ENCODE data around the gene C11orf24. TPM values are rescaled to one million over a fixed set of nuclear protein-coding genes. Genes with fewer than 3 reads are reported as not detected.

C11orf24 gene
- total and polyA plus RNA-seq, 3 experiments from 2014 or later = 15.7 to 49.8 (median 46.9) TPM

DNA sequence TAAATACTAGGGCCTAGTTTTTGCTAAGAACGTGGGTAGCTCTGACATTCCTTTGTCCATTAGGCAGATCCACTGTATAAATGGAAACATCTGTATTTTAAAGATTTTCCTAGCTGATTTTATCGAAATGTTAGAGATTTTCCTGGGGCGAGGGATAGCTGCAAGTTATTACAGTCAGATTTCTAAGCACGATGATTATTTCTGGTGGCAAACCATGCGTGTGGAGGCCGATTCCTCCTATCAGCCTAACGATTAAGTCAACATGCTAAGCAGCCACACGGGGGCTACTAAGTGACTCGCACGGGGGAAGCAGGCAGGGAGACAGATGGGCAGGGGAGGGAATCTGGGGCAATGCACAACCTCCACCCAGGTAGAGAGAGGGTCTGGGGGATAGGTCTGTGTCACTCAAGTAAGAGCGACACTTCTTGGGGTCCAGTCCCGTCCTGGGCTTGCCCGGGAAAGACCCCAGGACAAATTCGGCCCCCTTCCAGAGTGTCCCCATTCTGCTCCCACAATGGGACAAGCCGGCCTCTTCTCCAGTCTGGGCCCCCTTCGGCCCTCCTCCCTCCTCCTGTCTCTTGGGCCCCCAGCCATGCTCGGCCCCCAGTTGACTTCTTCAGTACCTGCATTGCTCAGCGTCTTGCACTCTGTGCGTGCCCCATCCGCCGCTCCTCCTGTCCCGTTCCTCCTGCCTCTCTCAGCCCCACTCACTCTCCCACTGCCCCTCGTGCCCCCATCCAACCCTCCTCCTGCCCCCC is 571 bp downstream of the C11orf24 start:
- H3K4me1 ChIP-seq (ENCODE audit: insufficient read depth, low read length) = peaks cover 21% of the 10 kb centered on the region
- no peaks in the 10 kb centered on the region for H3K27me3 ChIP-seq (ENCODE audit: insufficient read depth, low read length, poor library complexity, severe bottlenecking)
- ChIA-PET POLR2A (interaction anchor here (1.2 to 1.6 kb wide), 2 partner anchors 11 to 13 kb away, joined by 4 read pairs; no protein-coding TSS in a partner anchor), CTCF (interaction anchor here (0.9 to 4.5 kb wide), 7 partner anchors 11 to 33 kb away, joined by 3 to 25 read pairs (median 5); no protein-coding TSS in a partner anchor)
- Mint-ChIP-seq H3K27ac (peak overlapping the region; percentile 89 to 99 (median 98)), H3K4me3 (peak overlapping the region; percentile 88 to 97 (median 94)), H3K9me3 (no peaks in the 10 kb centered on the region), H3K4me1 (peaks cover 28 to 39% (median 35%) of the 10 kb centered on the region in 3 donors), H3K36me3 (peaks cover 0 to 28% (median 2%) of the 10 kb centered on the region in 3 donors), H3K27me3 (peaks cover 0 to 1% of the 10 kb centered on the region in 2 donors)
- peak overlapping the region; percentile 91 for H3K4me3 ChIP-seq (ENCODE audit: low read length)
- H3K9me3 ChIP-seq (ENCODE audit: low read length) = no peaks in the 10 kb centered on the region
- peak overlapping the region; percentile 93 for H3K27ac ChIP-seq (ENCODE audit: low read depth, low read length)
- DNase-seq = peak; percentile 25 to 74 (median 48)
- H3K36me3 ChIP-seq (ENCODE audit: insufficient read depth, low read length) = peaks cover 9% of the 10 kb centered on the region

DNA sequence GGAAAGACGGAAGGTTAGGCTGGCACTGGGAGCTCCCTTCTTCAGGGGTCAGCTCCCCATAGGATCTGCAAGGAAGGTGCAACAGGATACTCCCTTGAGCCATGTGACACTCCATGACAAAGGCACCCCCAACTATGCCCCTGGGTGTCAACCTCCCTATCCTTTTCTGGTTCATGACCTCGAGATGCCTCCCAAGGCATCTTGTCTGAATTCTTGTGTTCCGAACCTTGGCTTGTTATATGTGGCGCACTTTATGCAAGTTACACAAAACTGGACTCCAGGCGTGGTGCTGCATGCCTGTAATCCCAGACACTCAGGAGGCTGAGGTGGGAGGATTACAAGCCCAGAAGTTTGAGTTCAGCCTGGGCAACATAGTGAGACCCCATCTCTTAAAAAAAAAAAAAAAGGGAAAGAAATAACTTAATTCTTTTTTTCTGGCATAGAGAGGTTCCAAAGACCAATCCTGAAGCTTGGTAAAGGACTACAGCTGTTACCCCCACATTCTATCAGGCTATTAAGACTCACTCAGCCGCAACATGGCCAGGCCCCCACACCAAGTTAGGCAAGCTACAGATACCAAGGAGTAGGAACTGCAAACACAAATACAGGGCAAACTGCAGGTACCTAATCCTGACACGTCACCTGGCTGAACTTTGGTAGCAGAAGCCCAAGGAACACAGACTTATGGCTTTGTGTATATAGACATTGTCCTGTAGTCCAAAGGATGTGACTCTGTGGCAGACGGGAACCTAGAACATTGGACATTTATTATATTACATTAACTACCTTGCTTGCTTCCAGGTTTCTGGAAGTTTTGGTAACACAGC is 1.4 kb downstream of the C11orf24 start:
- H3K27me3 Mint-ChIP-seq = peaks cover 0 to 1% of the 10 kb centered on the region in 2 donors
- POLR2A ChIA-PET = interaction anchor here (1.2 kb wide), 1 partner anchor 12 kb away, joined by 4 read pairs; no protein-coding TSS in a partner anchor

DNA sequence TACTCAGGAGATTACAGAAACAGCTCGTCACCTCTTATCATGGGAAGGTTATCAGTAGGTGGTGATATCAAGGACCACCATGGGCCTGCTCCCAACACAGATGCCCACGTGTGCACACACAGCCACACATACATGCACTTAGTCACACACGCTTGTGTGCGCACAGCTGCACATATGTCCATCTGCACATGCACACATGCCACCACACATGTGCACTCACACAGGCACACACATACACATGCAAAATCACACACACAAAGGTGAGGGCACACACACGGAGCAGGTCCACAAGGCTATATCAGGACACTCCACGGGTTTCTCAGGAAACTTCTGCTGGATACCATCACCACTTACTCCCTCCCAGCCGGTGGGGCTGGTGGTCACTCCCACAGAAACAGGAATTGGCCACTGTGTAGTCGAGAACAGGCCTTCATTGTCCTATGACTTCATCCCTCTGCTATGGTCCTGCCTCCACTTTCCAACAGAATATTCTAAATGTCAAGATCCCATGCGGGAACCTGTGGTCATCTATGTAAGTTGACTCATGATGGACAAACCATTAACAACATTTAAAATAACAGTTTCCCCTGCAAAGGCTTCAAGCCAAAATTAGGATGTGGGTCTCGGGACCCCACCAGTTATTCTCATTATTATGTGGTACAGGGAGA is 2.2 kb downstream of the C11orf24 start:
- Mint-ChIP-seq H3K36me3 (peaks cover 0 to 41% (median 0%) of the 10 kb centered on the region in 3 donors), H3K27ac (peak overlapping the region in 4 of 8 donors; percentile 12 to 89 (median 79)), H3K4me3 (peak overlapping the region in 3 of 7 donors; percentile 52 to 79 (median 69)), H3K27me3 (peaks cover 0 to 1% of the 10 kb centered on the region in 2 donors), H3K9me3 (no peaks in the 10 kb centered on the region), H3K4me1 (peaks cover 30 to 39% (median 35%) of the 10 kb centered on the region in 3 donors)
- ChIA-PET CTCF (interaction anchor here (1.6 kb wide), 1 partner anchor 10 kb away, joined by 5 read pairs; no protein-coding TSS in a partner anchor), POLR2A (no interaction called here)
- H3K36me3 ChIP-seq (ENCODE audit: insufficient read depth, low read length) = peaks cover 9% of the 10 kb centered on the region
- H3K4me1 ChIP-seq (ENCODE audit: insufficient read depth, low read length) = peaks cover 21% of the 10 kb centered on the region
- no peak overlapping the region for H3K4me3 ChIP-seq (ENCODE audit: low read length)
- no peaks in the 10 kb centered on the region for H3K27me3 ChIP-seq (ENCODE audit: insufficient read depth, low read length, poor library complexity, severe bottlenecking)
- H3K27ac ChIP-seq (ENCODE audit: low read depth, low read length) = no peak overlapping the region
- no peaks in the 10 kb centered on the region for H3K9me3 ChIP-seq (ENCODE audit: low read length)
- no peak for DNase-seq

More for the DNA sequence above, 1.4 kb downstream of the C11orf24 start:
- Mint-ChIP-seq H3K36me3 (peaks cover 0 to 32% (median 0%) of the 10 kb centered on the region in 3 donors), H3K27ac (peak overlapping the region in 7 of 8 donors; percentile 89 to 99 (median 98)), H3K9me3 (no peaks in the 10 kb centered on the region), H3K4me1 (peaks cover 28 to 39% (median 35%) of the 10 kb centered on the region in 3 donors), H3K4me3 (peak overlapping the region; percentile 79 to 96 (median 94))
- peaks cover 21% of the 10 kb centered on the region for H3K4me1 ChIP-seq (ENCODE audit: insufficient read depth, low read length)
- H3K36me3 ChIP-seq (ENCODE audit: insufficient read depth, low read length) = peaks cover 9% of the 10 kb centered on the region
- H3K27ac ChIP-seq (ENCODE audit: low read depth, low read length) = peak overlapping the region; percentile 93
- DNase-seq = no peak
- CTCF ChIA-PET = interaction anchor here (1.6 to 4.5 kb wide), 5 partner anchors 11 to 27 kb away, joined by 3 to 25 read pairs (median 7); no protein-coding TSS in a partner anchor
- no peak overlapping the region for H3K4me3 ChIP-seq (ENCODE audit: low read length)
- no peaks in the 10 kb centered on the region for H3K27me3 ChIP-seq (ENCODE audit: insufficient read depth, low read length, poor library complexity, severe bottlenecking)
- H3K9me3 ChIP-seq (ENCODE audit: low read length) = no peaks in the 10 kb centered on the region

DNA sequence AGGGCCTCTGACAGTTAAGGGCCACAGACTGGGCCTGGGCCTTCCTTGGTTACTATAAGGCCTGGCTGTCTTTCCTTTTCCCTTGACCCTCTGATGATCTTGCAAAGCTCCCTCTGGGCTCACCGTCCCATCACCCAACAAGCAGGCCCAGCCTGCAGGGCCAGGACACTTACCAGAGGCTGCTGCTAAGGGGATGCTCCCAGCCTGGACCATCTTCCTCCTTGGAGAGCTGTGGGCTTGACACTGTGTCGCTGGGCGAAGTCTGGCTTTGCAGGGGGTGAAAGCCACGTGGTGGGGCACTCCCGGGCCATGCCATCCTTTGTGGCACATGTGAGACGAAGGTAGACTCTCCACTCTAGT is 3.9 kb downstream of the C11orf24 start:
- Mint-ChIP-seq H3K36me3 (peaks cover 0 to 54% (median 2%) of the 10 kb centered on the region in 3 donors), H3K4me1 (peaks cover 30 to 36% (median 35%) of the 10 kb centered on the region in 3 donors), H3K4me3 (no peak overlapping the region), H3K27me3 (peaks cover 0 to 1% of the 10 kb centered on the region in 2 donors), H3K9me3 (no peaks in the 10 kb centered on the region), H3K27ac (no peak overlapping the region)
- Histone ChIP-seq H3K9me3 (ENCODE audit: low read length) (no peaks in the 10 kb centered on the region), H3K4me3 (ENCODE audit: low read length) (no peak overlapping the region), H3K4me1 (ENCODE audit: insufficient read depth, low read length) (peaks cover 21% of the 10 kb centered on the region), H3K27ac (ENCODE audit: low read depth, low read length) (no peak overlapping the region), H3K36me3 (ENCODE audit: insufficient read depth, low read length) (peaks cover 9% of the 10 kb centered on the region), H3K27me3 (ENCODE audit: insufficient read depth, low read length, poor library complexity, severe bottlenecking) (no peaks in the 10 kb centered on the region)
- ChIA-PET POLR2A (interaction anchor here (1.1 kb wide), 1 partner anchor 10 kb away, joined by 3 read pairs; no protein-coding TSS in a partner anchor), CTCF (interaction anchor here (0.6 to 1.5 kb wide), 2 partner anchors 10 to 30 kb away, joined by 3 to 9 read pairs; no protein-coding TSS in a partner anchor)
- no peak for DNase-seq

DNA sequence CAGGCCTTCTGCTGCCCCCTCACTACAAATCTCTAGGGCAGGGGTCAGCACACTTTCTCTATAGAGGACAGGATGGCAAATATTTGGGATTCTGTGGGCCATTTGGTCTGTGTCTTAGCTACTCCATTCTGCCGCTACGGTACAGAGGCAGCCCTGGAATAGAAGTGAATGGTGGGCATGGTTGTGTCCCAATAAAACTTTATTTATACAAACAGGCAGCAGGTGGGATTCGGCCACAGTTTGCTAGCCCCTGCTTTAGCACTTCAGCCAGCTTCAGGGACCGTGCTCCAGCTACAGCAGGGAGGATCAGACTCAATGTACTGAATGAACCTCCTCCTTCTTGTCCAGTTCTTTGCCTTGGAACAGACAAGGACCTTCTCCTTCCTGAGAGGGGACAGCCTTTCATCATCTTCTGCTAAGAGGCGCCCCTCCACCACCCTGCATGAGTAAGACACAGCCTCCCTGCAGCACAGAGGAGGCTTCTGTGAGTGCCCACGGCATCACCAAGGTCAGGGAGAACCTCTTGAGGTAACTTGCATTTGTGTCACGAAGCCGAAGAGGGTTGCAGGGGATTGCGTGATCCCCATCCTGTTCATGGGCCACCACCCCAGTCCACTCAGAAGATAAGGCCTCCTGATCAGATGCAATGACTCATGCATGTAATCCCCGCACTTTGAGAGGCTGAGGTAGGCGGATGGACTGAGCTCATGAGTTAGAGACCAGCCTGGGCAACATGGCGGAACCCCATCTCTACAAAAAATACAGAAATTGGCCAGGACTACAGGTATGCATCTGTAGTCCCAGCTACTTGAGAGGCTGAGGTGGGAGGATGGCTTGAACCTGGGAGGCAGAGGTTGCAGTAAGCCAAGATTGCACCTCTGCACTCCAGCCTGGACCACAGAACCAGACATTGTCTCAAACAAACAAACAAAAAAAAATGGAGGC is 4.6 kb downstream of the C11orf24 start:
- Mint-ChIP-seq H3K27ac (no peak overlapping the region), H3K36me3 (peaks cover 2 to 58% (median 8%) of the 10 kb centered on the region in 3 donors), H3K4me1 (peaks cover 26 to 32% (median 31%) of the 10 kb centered on the region in 3 donors), H3K9me3 (no peaks in the 10 kb centered on the region), H3K27me3 (peaks cover 0 to 1% of the 10 kb centered on the region in 2 donors), H3K4me3 (no peak overlapping the region)
- CTCF ChIA-PET = interaction anchor here (1.5 kb wide), 2 partner anchors 10 to 31 kb away, joined by 9 to 12 read pairs; no protein-coding TSS in a partner anchor
- H3K4me1 ChIP-seq (ENCODE audit: insufficient read depth, low read length) = peaks cover 17% of the 10 kb centered on the region
- H3K27me3 ChIP-seq (ENCODE audit: insufficient read depth, low read length, poor library complexity, severe bottlenecking) = no peaks in the 10 kb centered on the region
- H3K27ac ChIP-seq (ENCODE audit: low read depth, low read length) = peak overlapping the region; percentile 47
- POLR2A ChIA-PET = interaction anchor here (1.1 kb wide), 1 partner anchor 10 kb away, joined by 3 read pairs; no protein-coding TSS in a partner anchor
- DNase-seq = no peak
- H3K9me3 ChIP-seq (ENCODE audit: low read length) = no peaks in the 10 kb centered on the region
- peaks cover 9% of the 10 kb centered on the region for H3K36me3 ChIP-seq (ENCODE audit: insufficient read depth, low read length)
- H3K4me3 ChIP-seq (ENCODE audit: low read length) = no peak overlapping the region

DNA sequence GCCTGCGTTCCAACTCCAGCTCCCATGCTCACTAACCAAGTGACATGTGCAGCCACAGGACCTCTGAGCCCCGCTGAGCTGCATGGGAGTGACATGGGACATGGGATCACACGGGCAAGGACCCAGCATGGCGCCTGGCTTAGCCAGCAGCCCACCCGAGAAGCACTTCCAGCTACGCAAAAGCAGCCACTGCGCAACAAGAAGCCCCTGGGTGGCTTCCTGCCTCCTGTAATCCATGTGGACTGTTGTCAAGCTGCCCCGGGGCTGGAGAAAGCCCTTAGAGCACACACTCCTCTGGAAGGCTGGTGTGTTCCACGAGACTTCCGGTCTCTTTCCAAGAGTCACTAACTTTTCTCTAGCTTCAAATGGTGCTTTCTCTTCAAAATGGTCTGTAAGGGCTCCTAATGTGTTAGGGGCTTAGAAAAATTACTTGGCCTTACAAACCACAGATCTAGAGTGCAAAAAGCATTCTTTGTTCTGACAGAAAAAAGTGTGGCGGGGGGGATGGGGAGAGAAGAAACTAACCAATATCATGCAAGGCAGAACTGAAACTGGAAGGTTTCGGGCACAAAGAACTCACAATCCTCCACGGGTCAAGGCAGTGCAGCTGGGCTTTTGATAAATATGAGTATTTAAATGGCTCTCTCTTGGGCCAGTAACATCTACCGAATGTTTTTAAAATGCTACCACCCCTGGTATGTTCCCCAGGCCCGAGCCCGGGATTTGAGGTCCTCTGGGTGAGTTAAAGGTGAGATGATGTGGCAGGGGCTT is 5.5 kb downstream of the C11orf24 start:
- peaks cover 9% of the 10 kb centered on the region for H3K36me3 ChIP-seq (ENCODE audit: insufficient read depth, low read length)
- Mint-ChIP-seq H3K36me3 (peaks cover 5 to 63% (median 10%) of the 10 kb centered on the region in 3 donors), H3K4me3 (no peak overlapping the region), H3K4me1 (peaks cover 24 to 28% (median 27%) of the 10 kb centered on the region in 3 donors), H3K27me3 (no peaks in the 10 kb centered on the region), H3K9me3 (no peaks in the 10 kb centered on the region), H3K27ac (no peak overlapping the region)
- no peak for DNase-seq
- H3K27ac ChIP-seq (ENCODE audit: low read depth, low read length) = peak overlapping the region; percentile 47
- no peaks in the 10 kb centered on the region for H3K27me3 ChIP-seq (ENCODE audit: insufficient read depth, low read length, poor library complexity, severe bottlenecking)
- H3K9me3 ChIP-seq (ENCODE audit: low read length) = no peaks in the 10 kb centered on the region
- H3K4me1 ChIP-seq (ENCODE audit: insufficient read depth, low read length) = peaks cover 16% of the 10 kb centered on the region
- ChIA-PET POLR2A (interaction anchor here (0.6 to 1.0 kb wide), 2 partner anchors 26 to 52 kb away, joined by 3 to 4 read pairs; no protein-coding TSS in a partner anchor), CTCF (interaction anchor here (1.5 to 1.6 kb wide), 2 partner anchors 9 to 32 kb away, joined by 10 to 12 read pairs; no protein-coding TSS in a partner anchor)
- no peak overlapping the region for H3K4me3 ChIP-seq (ENCODE audit: low read length)

Measured in CD8-positive, alpha-beta memory T cell (primary cell).